Measurements from ENCODE around the gene GRAMD1B.

Gene GRAMD1B

DNA sequence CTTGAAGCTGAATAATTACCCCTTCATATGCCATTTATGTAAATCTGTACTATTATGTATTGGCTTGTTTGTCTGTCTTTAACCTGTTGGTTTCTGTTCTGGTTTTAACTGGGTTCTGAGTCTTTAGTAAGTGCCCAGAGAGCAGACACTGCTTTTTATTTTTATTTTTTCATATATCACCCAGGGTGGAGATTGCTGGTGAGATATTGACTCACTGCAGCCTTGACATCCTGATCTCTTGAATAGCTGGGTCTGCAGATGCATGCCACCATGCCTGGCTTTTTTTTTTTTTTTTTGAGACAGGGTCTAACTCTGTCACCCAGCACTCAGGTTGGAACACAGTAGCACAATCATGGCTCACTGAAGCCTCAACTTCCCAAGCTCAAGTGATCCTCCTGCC lies 19.4 kb downstream of the GRAMD1B start:
- TF ChIP-seq CTCF (IDR thresholded peaks at IDR 0.05; ENCODE audit: borderline replicate concordance, extremely low read depth, low read length, poor library complexity, severe bottlenecking) (no peak), EZH2 (IDR thresholded peaks at IDR 0.05; ENCODE audit: borderline replicate concordance, low read depth, low read length, severe bottlenecking) (no peak)
- Histone ChIP-seq H3K4me3 (ENCODE audit: low read depth in 1 of 2, low read length in 2 of 2) (no peak overlapping the region), H3K36me3 (ENCODE audit: insufficient read depth, low read length) (0 out of 2 replicates have a peak, but pooled peaks cover 13% of the 10 kb centered on the region), H3K27me3 (ENCODE audit: insufficient read depth, low read length, poor library complexity) (no peaks in the 10 kb centered on the region), H3K9me3 (ENCODE audit: insufficient read depth, low read length, severe bottlenecking) (no peaks in the 10 kb centered on the region), H4K20me1 (ENCODE audit: insufficient read depth, low read length) (no peaks in the 10 kb centered on the region), H3K79me2 (ENCODE audit: insufficient read depth, low read length) (no peaks in the 10 kb centered on the region), H2AFZ (ENCODE audit: low read depth, low read length) (no peak overlapping the region), H3K27ac (ENCODE audit: low read length) (no peak overlapping the region), H3K4me2 (ENCODE audit: insufficient read depth, low read length) (no peak overlapping the region), H3K9ac (ENCODE audit: low read depth, low read length) (no peak overlapping the region), H3K4me1 (ENCODE audit: insufficient read depth, low read length) (no peaks in the 10 kb centered on the region)
- DNase-seq (no peak), ATAC-seq (ENCODE audit: insufficient read depth, low read depth) (no peak)

DNA sequence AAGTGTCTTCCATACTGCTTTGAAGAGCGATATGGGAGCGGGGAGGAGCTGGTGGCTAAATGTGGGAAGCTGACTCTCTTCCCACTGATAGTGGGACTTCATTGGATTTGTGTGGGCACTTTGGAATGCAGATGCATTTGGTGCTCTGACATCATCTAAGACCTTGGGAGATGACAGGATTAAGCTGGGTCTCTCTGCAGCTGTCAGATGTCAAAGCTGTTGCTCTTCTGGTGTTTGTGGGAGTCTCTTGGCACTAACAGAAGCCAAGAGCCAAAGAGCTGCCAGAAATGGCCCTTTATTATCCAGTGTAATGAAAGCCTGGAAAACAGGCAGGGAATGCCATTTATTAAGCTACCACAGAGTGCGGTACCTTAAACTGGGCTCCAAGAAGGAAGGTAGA lies 20.6 kb downstream of the GRAMD1B start:
- no peaks in the 10 kb centered on the region for H4K20me1 ChIP-seq (ENCODE audit: insufficient read depth, low read length)
- H3K4me1 ChIP-seq (ENCODE audit: insufficient read depth, low read length) = no peaks in the 10 kb centered on the region
- H3K27me3 ChIP-seq (ENCODE audit: insufficient read depth, low read length, poor library complexity) = no peaks in the 10 kb centered on the region
- no peaks in the 10 kb centered on the region for H3K9me3 ChIP-seq (ENCODE audit: insufficient read depth, low read length, severe bottlenecking)
- no peak overlapping the region for H3K9ac ChIP-seq (ENCODE audit: low read depth, low read length)
- H3K4me3 ChIP-seq (ENCODE audit: low read depth in 1 of 2, low read length in 2 of 2) = no peak overlapping the region
- H3K36me3 ChIP-seq (ENCODE audit: insufficient read depth, low read length) = 0 out of 2 replicates have a peak, but pooled peaks cover 5% of the 10 kb centered on the region
- H3K27ac ChIP-seq (ENCODE audit: low read length) = no peak overlapping the region
- no peaks in the 10 kb centered on the region for H3K79me2 ChIP-seq (ENCODE audit: insufficient read depth, low read length)
- DNase-seq (no peak), ATAC-seq (ENCODE audit: insufficient read depth, low read depth) (no peak)
- H3K4me2 ChIP-seq (ENCODE audit: insufficient read depth, low read length) = no peak overlapping the region
- TF ChIP-seq CTCF (IDR thresholded peaks at IDR 0.05; ENCODE audit: borderline replicate concordance, extremely low read depth, low read length, poor library complexity, severe bottlenecking) (no peak), EZH2 (IDR thresholded peaks at IDR 0.05; ENCODE audit: borderline replicate concordance, low read depth, low read length, severe bottlenecking) (no peak)
- H2AFZ ChIP-seq (ENCODE audit: low read depth, low read length) = no peak overlapping the region

DNA sequence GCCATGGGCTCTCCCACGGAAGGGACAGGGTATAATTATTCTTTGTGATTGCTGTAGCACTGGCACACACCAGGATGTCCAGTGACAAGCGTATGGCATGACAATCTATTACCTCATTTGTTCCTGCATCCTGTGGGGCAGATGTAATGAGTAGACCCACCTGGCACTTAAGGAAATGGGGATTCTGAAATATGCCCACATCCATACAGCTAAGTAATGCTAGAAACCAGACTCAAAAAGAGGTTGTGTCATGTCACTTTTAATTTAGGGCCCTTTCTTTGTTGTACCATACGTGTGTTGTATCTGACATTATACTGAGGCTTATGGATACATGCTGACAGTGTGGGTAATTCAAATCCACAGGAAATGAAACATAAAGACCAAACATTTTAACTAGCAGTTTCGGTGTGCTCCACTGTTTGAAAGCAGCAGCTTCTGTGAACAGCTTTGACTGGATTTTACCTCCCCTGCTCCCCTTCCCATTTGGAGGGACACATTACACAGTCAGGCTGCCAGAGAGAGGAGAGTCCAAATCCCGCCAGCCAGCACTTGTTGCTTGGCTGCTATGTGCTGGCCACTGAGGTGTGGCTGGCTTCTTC lies 21.2 kb downstream of the GRAMD1B start:
- no peak overlapping the region for H2AFZ ChIP-seq (ENCODE audit: low read depth, low read length)
- H3K79me2 ChIP-seq (ENCODE audit: insufficient read depth, low read length) = no peaks in the 10 kb centered on the region
- H3K27me3 ChIP-seq (ENCODE audit: insufficient read depth, low read length, poor library complexity) = no peaks in the 10 kb centered on the region
- no peak overlapping the region for H3K9ac ChIP-seq (ENCODE audit: low read depth, low read length)
- ATAC-seq (ENCODE audit: insufficient read depth, low read depth) (no peak), DNase-seq (no peak)
- 0 out of 2 replicates have a peak, but pooled peaks cover 5% of the 10 kb centered on the region for H3K36me3 ChIP-seq (ENCODE audit: insufficient read depth, low read length)
- H3K4me3 ChIP-seq (ENCODE audit: low read depth in 1 of 2, low read length in 2 of 2) = no peak overlapping the region
- no peaks in the 10 kb centered on the region for H3K4me1 ChIP-seq (ENCODE audit: insufficient read depth, low read length)
- H4K20me1 ChIP-seq (ENCODE audit: insufficient read depth, low read length) = no peaks in the 10 kb centered on the region
- TF ChIP-seq EZH2 (IDR thresholded peaks at IDR 0.05; ENCODE audit: borderline replicate concordance, low read depth, low read length, severe bottlenecking) (no peak), CTCF (IDR thresholded peaks at IDR 0.05; ENCODE audit: borderline replicate concordance, extremely low read depth, low read length, poor library complexity, severe bottlenecking) (no peak)
- no peaks in the 10 kb centered on the region for H3K9me3 ChIP-seq (ENCODE audit: insufficient read depth, low read length, severe bottlenecking)
- H3K4me2 ChIP-seq (ENCODE audit: insufficient read depth, low read length) = no peak overlapping the region
- H3K27ac ChIP-seq (ENCODE audit: low read length) = no peak overlapping the region
